ENCODE results near the gene ADARB1. TPM values are rescaled to one million over a fixed set of nuclear protein-coding genes. Genes with fewer than 3 reads are reported as not detected.

Gene ADARB1
- total and polyA plus RNA-seq, 2 experiments from 2014 or later = 16.0 to 17.3 TPM

DNA sequence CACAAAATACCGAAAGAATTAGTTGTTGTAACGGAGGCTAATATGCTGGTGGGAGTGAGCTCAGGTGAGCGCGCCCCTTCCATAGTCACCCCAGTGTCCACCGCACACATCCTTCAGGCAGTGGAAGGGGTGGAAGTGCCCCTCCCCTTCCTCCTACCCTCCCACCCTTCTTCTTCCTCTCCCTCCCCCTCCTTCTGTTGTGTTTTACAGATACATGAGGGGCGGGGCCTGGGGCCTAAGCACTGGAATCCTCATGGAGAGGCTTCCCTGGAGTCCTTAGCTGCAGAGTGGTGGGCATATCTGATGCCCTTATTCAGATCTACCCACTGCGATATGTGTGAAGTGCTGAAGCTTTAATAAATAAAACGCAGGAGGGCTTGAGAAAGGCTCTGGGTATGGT is 10.3 kb upstream of the ADARB1 start:
- WGBS (ENCODE audit: low lambda C conversion rate, missing lambda C conversion rate) = 93% methylated on average over 7 of the region's 8 CpGs
- Histone ChIP-seq H3K4me2 (no peak overlapping the region), H3K4me1 (ENCODE audit: insufficient read depth) (no peaks in the 10 kb centered on the region), H3K4me3 (no peak overlapping the region), H3K9me2 (replicated peaks; ENCODE audit: insufficient read depth) (no peaks in the 10 kb centered on the region), H3K27me3 (no peaks in the 10 kb centered on the region), H2AFZ (no peak overlapping the region), H3K36me3 (replicated peaks; ENCODE audit: insufficient read depth, low read depth) (no peaks in the 10 kb centered on the region), H4K20me1 (ENCODE audit: insufficient read depth, poor library complexity, severe bottlenecking) (no peaks in the 10 kb centered on the region), H3K79me2 (no peaks in the 10 kb centered on the region), H3K9me3 (ENCODE audit: low read depth) (no peaks in the 10 kb centered on the region), H3K27ac (no peak overlapping the region)
- no peak for DNase-seq (ENCODE audit: low spot score)
- no peak for TF ChIP-seq EZH2 (IDR thresholded peaks at IDR 0.05; ENCODE audit: borderline replicate concordance)
- TF ChIP-seq EZH2phosphoT487 (IDR thresholded peaks at IDR 0.05; ENCODE audit: low read depth, severe bottlenecking, unreplicated experiment) = no peak
- TF ChIP-seq, protein P1, sequence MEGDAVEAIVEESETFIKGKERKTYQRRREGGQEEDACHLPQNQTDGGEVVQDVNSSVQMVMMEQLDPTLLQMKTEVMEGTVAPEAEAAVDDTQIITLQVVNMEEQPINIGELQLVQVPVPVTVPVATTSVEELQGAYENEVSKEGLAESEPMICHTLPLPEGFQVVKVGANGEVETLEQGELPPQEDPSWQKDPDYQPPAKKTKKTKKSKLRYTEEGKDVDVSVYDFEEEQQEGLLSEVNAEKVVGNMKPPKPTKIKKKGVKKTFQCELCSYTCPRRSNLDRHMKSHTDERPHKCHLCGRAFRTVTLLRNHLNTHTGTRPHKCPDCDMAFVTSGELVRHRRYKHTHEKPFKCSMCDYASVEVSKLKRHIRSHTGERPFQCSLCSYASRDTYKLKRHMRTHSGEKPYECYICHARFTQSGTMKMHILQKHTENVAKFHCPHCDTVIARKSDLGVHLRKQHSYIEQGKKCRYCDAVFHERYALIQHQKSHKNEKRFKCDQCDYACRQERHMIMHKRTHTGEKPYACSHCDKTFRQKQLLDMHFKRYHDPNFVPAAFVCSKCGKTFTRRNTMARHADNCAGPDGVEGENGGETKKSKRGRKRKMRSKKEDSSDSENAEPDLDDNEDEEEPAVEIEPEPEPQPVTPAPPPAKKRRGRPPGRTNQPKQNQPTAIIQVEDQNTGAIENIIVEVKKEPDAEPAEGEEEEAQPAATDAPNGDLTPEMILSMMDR (IDR thresholded peaks at IDR 0.05; ENCODE audit: poor library complexity) = no peak

DNA sequence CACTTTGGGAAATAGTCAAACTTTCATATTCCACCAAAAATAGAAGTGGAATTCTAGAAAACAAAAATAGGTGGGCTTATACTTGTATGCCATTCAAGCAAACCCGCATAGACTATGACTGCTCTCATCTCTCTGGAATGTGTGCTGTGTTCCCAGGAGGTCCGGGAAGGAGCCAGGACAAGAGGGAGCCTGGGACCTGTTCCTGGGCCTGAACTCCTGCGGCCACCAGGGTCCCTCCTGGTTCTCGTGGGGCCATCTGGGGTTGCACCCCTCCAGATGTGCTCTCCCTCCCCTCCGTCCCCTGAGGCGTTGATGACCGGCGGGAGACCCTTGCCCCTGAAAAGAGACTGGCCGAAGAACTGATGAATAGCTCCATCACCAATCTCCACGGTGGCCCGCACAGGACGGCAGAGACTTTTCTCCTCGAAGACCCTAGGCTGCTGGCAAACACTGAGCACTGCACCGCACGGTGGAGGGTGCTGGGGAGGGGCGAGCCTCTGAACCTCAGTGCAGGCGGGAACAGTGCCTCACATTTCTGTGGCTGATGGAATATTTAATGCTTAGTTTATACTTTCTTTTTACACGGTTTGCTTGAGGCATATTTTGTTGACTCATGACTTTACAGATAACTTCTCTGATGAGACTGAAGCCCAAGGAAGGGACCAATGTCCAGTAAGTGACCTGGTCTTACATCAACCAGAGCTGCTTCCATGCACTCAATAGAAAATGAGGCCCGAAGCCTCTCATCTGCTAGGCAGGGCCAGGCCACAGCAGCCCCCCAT is 9.6 kb upstream of the ADARB1 start:
- no peaks in the 10 kb centered on the region for H3K79me2 ChIP-seq
- no peaks in the 10 kb centered on the region for H3K9me3 ChIP-seq (ENCODE audit: low read depth)
- H3K36me3 ChIP-seq (replicated peaks; ENCODE audit: insufficient read depth, low read depth) = no peaks in the 10 kb centered on the region
- no peak overlapping the region for H3K27ac ChIP-seq
- no peak overlapping the region for H2AFZ ChIP-seq
- no peaks in the 10 kb centered on the region for H4K20me1 ChIP-seq (ENCODE audit: insufficient read depth, poor library complexity, severe bottlenecking)
- no peak for DNase-seq (ENCODE audit: low spot score)
- no peak overlapping the region for H3K4me2 ChIP-seq
- H3K4me1 ChIP-seq (ENCODE audit: insufficient read depth) = no peaks in the 10 kb centered on the region
- no peak overlapping the region for H3K4me3 ChIP-seq
- no peaks in the 10 kb centered on the region for H3K27me3 ChIP-seq
- no peaks in the 10 kb centered on the region for H3K9me2 ChIP-seq (replicated peaks; ENCODE audit: insufficient read depth)
- WGBS (ENCODE audit: low lambda C conversion rate, missing lambda C conversion rate) = 82% methylated on average over 19 of the region's 19 CpGs
- TF ChIP-seq EZH2phosphoT487 (IDR thresholded peaks at IDR 0.05; ENCODE audit: low read depth, severe bottlenecking, unreplicated experiment) = no peak
- TF ChIP-seq EZH2 (IDR thresholded peaks at IDR 0.05; ENCODE audit: borderline replicate concordance) = no peak
- TF ChIP-seq, protein P1 (IDR thresholded peaks at IDR 0.05; ENCODE audit: poor library complexity) = no peak

DNA sequence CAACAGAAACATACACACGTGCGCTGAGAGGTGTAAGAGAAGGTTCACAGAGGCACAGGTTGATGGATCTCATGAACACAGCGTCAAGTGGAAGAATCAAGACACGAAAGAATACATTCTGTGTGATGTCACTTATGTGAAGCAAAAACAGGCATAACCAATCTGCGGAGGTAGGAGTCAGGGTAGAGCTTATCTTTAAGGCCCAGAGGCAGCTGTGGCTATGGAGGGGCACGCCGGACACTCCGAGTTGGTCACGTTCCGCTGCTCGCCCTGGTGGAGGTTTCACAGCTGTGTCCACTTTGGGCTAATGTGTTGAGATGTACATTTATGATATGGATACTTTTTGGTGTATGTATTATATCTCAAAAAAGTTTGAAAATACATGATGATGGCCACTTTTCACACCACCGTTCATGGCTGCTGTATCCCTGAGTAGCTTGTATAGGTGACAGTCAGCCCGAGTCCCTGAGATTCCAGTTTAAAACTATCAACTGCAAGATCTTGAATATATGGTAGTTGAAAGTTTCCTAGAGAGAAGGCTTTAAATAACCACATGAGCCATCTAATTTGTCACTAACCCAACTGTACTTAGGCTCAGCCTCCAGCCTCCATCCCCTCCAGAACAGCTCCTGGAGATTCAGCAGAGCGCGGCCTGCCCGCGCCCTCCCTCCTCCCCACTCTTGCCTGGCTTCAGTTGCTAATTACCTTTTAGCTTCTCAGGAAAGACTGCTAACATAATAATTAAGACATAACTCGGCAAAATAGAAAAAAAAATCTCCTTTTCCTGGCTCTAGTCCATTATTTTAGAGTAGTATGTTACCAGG is 6.7 kb upstream of the ADARB1 start:
- H3K79me2 ChIP-seq = no peaks in the 10 kb centered on the region
- no peak for DNase-seq (ENCODE audit: low spot score)
- no peaks in the 10 kb centered on the region for H3K27me3 ChIP-seq
- no peak for TF ChIP-seq EZH2 (IDR thresholded peaks at IDR 0.05; ENCODE audit: borderline replicate concordance)
- TF ChIP-seq, protein P1 (IDR thresholded peaks at IDR 0.05; ENCODE audit: poor library complexity) = no peak
- no peak for TF ChIP-seq EZH2phosphoT487 (IDR thresholded peaks at IDR 0.05; ENCODE audit: low read depth, severe bottlenecking, unreplicated experiment)
- H2AFZ ChIP-seq = no peak overlapping the region
- 93% methylated on average over 18 of the region's 18 CpGs for WGBS (ENCODE audit: low lambda C conversion rate, missing lambda C conversion rate)
- H3K4me2 ChIP-seq = no peak overlapping the region
- no peaks in the 10 kb centered on the region for H3K4me1 ChIP-seq (ENCODE audit: insufficient read depth)
- H3K9me2 ChIP-seq (replicated peaks; ENCODE audit: insufficient read depth) = no peaks in the 10 kb centered on the region
- H3K9me3 ChIP-seq (ENCODE audit: low read depth) = no peaks in the 10 kb centered on the region
- no peaks in the 10 kb centered on the region for H4K20me1 ChIP-seq (ENCODE audit: insufficient read depth, poor library complexity, severe bottlenecking)
- H3K27ac ChIP-seq = no peak overlapping the region
- H3K4me3 ChIP-seq = no peak overlapping the region
- no peaks in the 10 kb centered on the region for H3K36me3 ChIP-seq (replicated peaks; ENCODE audit: insufficient read depth, low read depth)
